B cell (primary cell): ENCODE measurements around the gene ELL. TPM values are rescaled to one million over a fixed set of nuclear protein-coding genes. Genes with fewer than 3 reads are reported as not detected.

Experiments used
- ATAC-seq: fragments of 200-7000 bp; cut with Tn5 transposase; one replicate; pipeline ENCODE4 v1.10.0; 2021; ENCODE audit warnings: low read depth, mild to moderate bottlenecking, moderate number of reproducible peaks, moderate library complexity
- CTCF ChIA-PET: fragments of 350-600 bp; sonication (Branson Sonifier 250); formaldehyde crosslinking; loops from one replicate; lab custom pipeline; 2021; ENCODE audit warnings: antibody characterized with exemption, inconsistent platforms; lab: Charles Lee
- POLR2A ChIA-PET: fragments of 350-600 bp; sonication (Branson Sonifier 250); formaldehyde crosslinking; loops from one replicate; lab custom pipeline; 2021; ENCODE audit warnings: antibody characterized with exemption; lab: Charles Lee
- DNase-seq: peaks from one replicate; pipeline ENCODE4 v3.0.0; 2013
- H2AFZ ChIP-seq: 2 replicates; pipeline ENCODE4 v1.6.1; 2012; ENCODE audit warnings: mild to moderate bottlenecking, low read depth, low read length; ENCODE audit not compliant: insufficient read depth, poor library complexity, severe bottlenecking
- H3K27ac ChIP-seq, 2 donors: 1 replicate in 1 of 2; 2 replicates in 1 of 2; pipeline ENCODE4 v1.5.1; 2012 to 2013; ENCODE audit warnings: low read length in 2 of 2, mild to moderate bottlenecking in 2 of 2, moderate library complexity in 1 of 2
- H3K27me3 ChIP-seq, 4 experiments: fragments of 200-600 bp in 1 of 4; sonication (generic) in 1 of 4; replicated peaks in 1 of 4; 1 replicate in 2 of 4; 2 replicates in 2 of 4; pipeline versions ENCODE4 v1.6.1 to v1.7.0; 2013 to 2016; ENCODE audit warnings: low read length in 3 of 4, mild to moderate bottlenecking in 2 of 4, mixed read lengths in 1 of 4, moderate library complexity in 1 of 4; ENCODE audit not compliant: insufficient read depth in 4 of 4, control insufficient read depth in 3 of 4; ENCODE audit errors: control extremely low read depth in 1 of 4
- H3K36me3 ChIP-seq, 2 experiments: replicated peaks in 1 of 2; 1 replicate in 1 of 2; 2 replicates in 1 of 2; pipeline versions ENCODE4 v1.6.1 to v1.7.1; 2013; ENCODE audit warnings: low read length in 1 of 2; ENCODE audit not compliant: insufficient read depth in 2 of 2, control insufficient read depth in 1 of 2; ENCODE audit errors: control extremely low read depth in 1 of 2, extremely low read depth in 1 of 2
- H3K4me1 ChIP-seq, 2 donors: fragments of 200-600 bp in 1 of 2; sonication (generic) in 1 of 2; 1 replicate in 1 of 2; 2 replicates in 1 of 2; pipeline versions ENCODE4 v1.5.1 to v1.6.1; 2013 to 2017; ENCODE audit warnings: low read length in 2 of 2; ENCODE audit not compliant: control insufficient read depth in 2 of 2, insufficient read depth in 2 of 2
- H3K4me2 ChIP-seq: replicated peaks from 2 replicates; pipeline ENCODE3; 2012; ENCODE audit warnings: mild to moderate bottlenecking, low read depth, low read length; ENCODE audit not compliant: poor library complexity, severe bottlenecking
- H3K4me3 ChIP-seq, 5 experiments: fragments of 200-600 bp in 1 of 5; sonication (generic) in 1 of 5; 1 replicate in 3 of 5; 2 replicates in 2 of 5; pipeline versions ENCODE4 v1.5.1 to v1.7.0; 2011 to 2016; ENCODE audit warnings: low read length in 4 of 5, mild to moderate bottlenecking in 4 of 5, low read depth in 2 of 5, control low read depth in 1 of 5, moderate library complexity in 1 of 5; ENCODE audit not compliant: insufficient read depth in 1 of 5; ENCODE audit errors: control extremely low read depth in 1 of 5, extremely low read depth in 1 of 5
- H3K79me2 ChIP-seq: fragments of 200-600 bp; sonication (generic); one replicate; pipeline ENCODE4 v1.6.0; 2016; ENCODE audit warnings: low read length; ENCODE audit not compliant: control insufficient read depth, insufficient read depth
- H3K9ac ChIP-seq: fragments of 200-600 bp; sonication (generic); 2 replicates; pipeline ENCODE4 v1.6.1; 2017; ENCODE audit warnings: mild to moderate bottlenecking, low read length, moderate library complexity
- H3K9me3 ChIP-seq, 3 donors: one replicate each; pipeline versions ENCODE4 v1.6.1 to v1.7.1; 2013; ENCODE audit warnings: low read length in 2 of 3; ENCODE audit not compliant: control insufficient read depth in 2 of 3, insufficient read depth in 1 of 3; ENCODE audit errors: control extremely low read depth in 1 of 3
- H4K20me1 ChIP-seq: 2 replicates; pipeline ENCODE4 v1.6.0; 2012; ENCODE audit warnings: mild to moderate bottlenecking, low read length; ENCODE audit not compliant: insufficient read depth, control insufficient read depth, poor library complexity, severe bottlenecking
- H3K27ac Mint-ChIP-seq: one replicate; pipeline ENCODE4 v1.8.0; 2021; ENCODE audit warnings: mixed read lengths
- H3K27me3 Mint-ChIP-seq: one replicate; pipeline ENCODE4 v1.8.0; 2021; ENCODE audit warnings: mixed read lengths
- H3K4me1 Mint-ChIP-seq: one replicate; pipeline ENCODE4 v1.8.0; 2021; ENCODE audit warnings: mixed read lengths
- H3K4me3 Mint-ChIP-seq: one replicate; pipeline ENCODE4 v1.8.0; 2021; ENCODE audit warnings: mixed read lengths
- H3K9me3 Mint-ChIP-seq: one replicate; pipeline ENCODE4 v1.8.0; 2022; ENCODE audit warnings: mixed read lengths; ENCODE audit not compliant: insufficient read depth
- CTCF ChIP-seq: fragments of 200-600 bp; IDR thresholded peaks from one replicate; pipeline ENCODE4 v1.8.0; 2022; ENCODE audit warnings: antibody characterized with exemption, mild to moderate bottlenecking
- EZH2 ChIP-seq: IDR thresholded peaks from 2 replicates; pipeline ENCODE4 v1.6.1; 2012; ENCODE audit warnings: borderline replicate concordance, low read depth, mild to moderate bottlenecking, moderate library complexity, low read length; ENCODE audit not compliant: insufficient read depth, poor library complexity, severe bottlenecking
- WGBS: methylation state at CpG from one replicate; pipeline ENCODE4 v1.1.5; 2013; ENCODE audit warnings: missing lambda C conversion rate; ENCODE audit not compliant: insufficient coverage; 5-methylcytosine and 5-hydroxymethylcytosine counted together
- intact Hi-C: fragments of 100-400 bp; cut with micrococcal nuclease; formaldehyde crosslinking; loops from one replicate; pipeline ENCODE4 v1.10.0; 2022
- polyA plus RNA-seq: library from polyadenylated mRNA; depleted of rRNA; stranded (reverse); fragments of >200 nt; gene quantifications from 2 replicates; pipeline ENCODE4 v1.2.3, GENCODE V29; 2012
- total RNA-seq, 2 donors: library from RNA; stranded (reverse); fragments of 120-200 nt in 1 of 2; gene quantifications; 1 replicate in 1 of 2; 2 replicates in 1 of 2; pipeline versions ENCODE4 v1.2.3 to v1.2.4, GENCODE V29; 2013 to 2022

Gene ELL
- total and polyA plus RNA-seq, 2 donors (not counting 1 experiment from before 2014, with no cell fraction given): 21.2 to 31.4 TPM

GRCh38 chr19:18500799-18501198, 21.1 kb downstream of the ELL start:
- intact Hi-C loops: no loop called here
- no peak for DNase-seq
- Mint-ChIP-seq H3K9me3 (no peaks in the 10 kb centered on the region), H3K27me3 (no peaks in the 10 kb centered on the region), H3K4me1 (peaks cover 88% of the 10 kb centered on the region), H3K27ac (no peak overlapping the region), H3K4me3 (no peak overlapping the region)
- WGBS: 87% methylated on average over 11 of the region's 11 CpGs
- no peak overlapping the region for H2AFZ ChIP-seq
- peaks cover 100% of the 10 kb centered on the region for H3K79me2 ChIP-seq
- H3K4me2 ChIP-seq: no peak overlapping the region
- H3K4me3 ChIP-seq: no peak overlapping the region
- ATAC-seq: no peak
- H3K27me3 ChIP-seq: no peaks in the 10 kb centered on the region
- CTCF ChIA-PET: interaction anchor here (0.7 kb wide), 1 partner anchor 697 kb away, joined by 3 read pairs; no protein-coding TSS in a partner anchor
- TF ChIP-seq EZH2 (no peak), CTCF (no peak)
- H3K9ac ChIP-seq: no peak overlapping the region
- H4K20me1 ChIP-seq: peaks cover 100% of the 10 kb centered on the region
- no peak overlapping the region for H3K27ac ChIP-seq
- H3K4me1 ChIP-seq: peaks cover 36 to 73% of the 10 kb centered on the region in 2 donors
- POLR2A ChIA-PET: no interaction called here
- no peaks in the 10 kb centered on the region for H3K9me3 ChIP-seq
- no peaks in the 10 kb centered on the region for H3K36me3 ChIP-seq

- TF ChIP-seq CTCF (no peak), EZH2 (no peak)
- H3K4me3 ChIP-seq: no peak overlapping the region
- 89% methylated on average over 6 of the region's 7 CpGs for WGBS
- no peaks in the 10 kb centered on the region for H3K9me3 Mint-ChIP-seq
- H2AFZ ChIP-seq: no peak overlapping the region
- peaks cover 100% of the 10 kb centered on the region for H3K79me2 ChIP-seq
- no peaks in the 10 kb centered on the region for H3K27me3 Mint-ChIP-seq
- no peaks in the 10 kb centered on the region for H3K27me3 ChIP-seq
- DNase-seq (no peak), ATAC-seq (no peak)
- no peak overlapping the region for H3K4me3 Mint-ChIP-seq
- H3K4me2 ChIP-seq: no peak overlapping the region
- no peak overlapping the region for H3K27ac ChIP-seq
- intact Hi-C loops: no loop called here
- no peaks in the 10 kb centered on the region for H3K9me3 ChIP-seq
- ChIA-PET CTCF (interaction anchor here (0.7 kb wide), 1 partner anchor 697 kb away, joined by 3 read pairs; no protein-coding TSS in a partner anchor), POLR2A (interaction anchor here (0.7 kb wide), 1 partner anchor 41 kb away, joined by 4 read pairs; no protein-coding TSS in a partner anchor)
- peaks cover 88% of the 10 kb centered on the region for H3K4me1 Mint-ChIP-seq
- H4K20me1 ChIP-seq: peaks cover 100% of the 10 kb centered on the region
- peaks cover 40 to 73% of the 10 kb centered on the region in 2 donors for H3K4me1 ChIP-seq
- H3K27ac Mint-ChIP-seq: no peak overlapping the region
- H3K36me3 ChIP-seq: no peaks in the 10 kb centered on the region
- no peak overlapping the region for H3K9ac ChIP-seq
Measured at GRCh38 chr19:18500376-18500775, 21.5 kb downstream of the ELL start.
